ENCODE measurements around the gene PTX4. TPM values are rescaled to one million over a fixed set of nuclear protein-coding genes. Genes with fewer than 3 reads are reported as not detected.

The PTX4 gene
- total and polyA plus RNA-seq, 9 of the 15 experiments (the other 6 are each of a cell fraction or from before 2014, with no cell fraction given), result 0.11 TPM; not detected in 8

DNA sequence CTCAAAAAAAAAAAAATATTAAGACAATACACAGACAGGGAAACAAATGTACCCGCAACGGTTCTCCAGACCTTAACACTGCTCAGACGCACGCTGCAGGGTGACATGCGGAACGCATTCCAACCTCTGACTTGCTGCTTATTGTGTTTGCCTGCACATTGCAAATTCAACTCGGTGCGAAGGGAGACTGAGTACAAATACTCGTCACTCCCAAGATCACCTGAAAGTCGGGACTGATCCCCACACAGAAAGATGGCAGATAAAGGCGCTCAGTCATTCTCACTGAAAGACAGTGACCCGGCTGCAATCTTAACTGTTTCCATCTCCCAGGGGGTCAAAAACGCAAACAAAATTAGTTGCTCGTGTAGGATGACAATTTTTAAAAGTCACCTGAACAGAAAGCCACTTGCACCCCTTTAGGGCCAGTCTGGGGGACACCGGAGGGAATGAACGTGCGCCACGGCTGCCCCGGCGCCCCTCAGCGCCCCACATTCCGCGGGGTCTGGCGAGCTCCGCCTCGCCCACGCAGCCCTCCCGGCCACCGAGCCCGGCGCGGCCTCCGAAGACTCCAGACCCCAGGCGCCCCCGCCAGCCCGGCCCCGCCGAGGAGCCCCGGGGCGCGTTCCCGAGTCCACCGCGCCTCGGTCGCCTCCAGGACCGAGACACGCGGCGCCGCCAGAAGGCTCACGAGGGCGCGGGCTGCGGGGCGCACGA, 14.5 kb downstream of the PTX4 start (continued):
- no peak for TF ChIP-seq ZNF780A (CRISPR knock-in tag; IDR thresholded peaks at IDR 0.05)
- TF ChIP-seq GABPB1 (CRISPR knock-in tag; IDR thresholded peaks at IDR 0.05), result no peak
- TF ChIP-seq, protein P1, sequence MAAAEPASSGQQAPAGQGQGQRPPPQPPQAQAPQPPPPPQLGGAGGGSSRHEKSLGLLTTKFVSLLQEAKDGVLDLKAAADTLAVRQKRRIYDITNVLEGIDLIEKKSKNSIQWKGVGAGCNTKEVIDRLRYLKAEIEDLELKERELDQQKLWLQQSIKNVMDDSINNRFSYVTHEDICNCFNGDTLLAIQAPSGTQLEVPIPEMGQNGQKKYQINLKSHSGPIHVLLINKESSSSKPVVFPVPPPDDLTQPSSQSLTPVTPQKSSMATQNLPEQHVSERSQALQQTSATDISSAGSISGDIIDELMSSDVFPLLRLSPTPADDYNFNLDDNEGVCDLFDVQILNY (CRISPR knock-in tag; IDR thresholded peaks at IDR 0.05), result no peak
- TF ChIP-seq PRMT5 (CRISPR knock-in tag; IDR thresholded peaks at IDR 0.05), result no peak
- no peak for TF ChIP-seq MEF2A (IDR thresholded peaks at IDR 0.05; ENCODE audit: control insufficient read depth, low read depth, low read length)
- TF ChIP-seq, protein P2, sequence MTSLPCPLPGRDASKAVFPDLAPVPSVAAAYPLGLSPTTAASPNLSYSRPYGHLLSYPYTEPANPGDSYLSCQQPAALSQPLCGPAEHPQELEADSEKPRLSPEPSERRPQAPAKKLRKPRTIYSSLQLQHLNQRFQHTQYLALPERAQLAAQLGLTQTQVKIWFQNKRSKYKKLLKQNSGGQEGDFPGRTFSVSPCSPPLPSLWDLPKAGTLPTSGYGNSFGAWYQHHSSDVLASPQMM (CRISPR knock-in tag; IDR thresholded peaks at IDR 0.05), result no peak
- no peak for TF ChIP-seq ZNF561 (CRISPR knock-in tag; conservative IDR thresholded peaks at IDR 0.05)
- TF ChIP-seq ZNF121 (CRISPR knock-in tag; conservative IDR thresholded peaks at IDR 0.05), result no peak
- no peak for TF ChIP-seq KDM4B (IDR thresholded peaks at IDR 0.05; ENCODE audit: borderline replicate concordance in 2 of 2, low read depth in 1 of 2)
- no peak for TF ChIP-seq ZNF282 (CRISPR knock-in tag; IDR thresholded peaks at IDR 0.05)
- TF ChIP-seq, protein P3, sequence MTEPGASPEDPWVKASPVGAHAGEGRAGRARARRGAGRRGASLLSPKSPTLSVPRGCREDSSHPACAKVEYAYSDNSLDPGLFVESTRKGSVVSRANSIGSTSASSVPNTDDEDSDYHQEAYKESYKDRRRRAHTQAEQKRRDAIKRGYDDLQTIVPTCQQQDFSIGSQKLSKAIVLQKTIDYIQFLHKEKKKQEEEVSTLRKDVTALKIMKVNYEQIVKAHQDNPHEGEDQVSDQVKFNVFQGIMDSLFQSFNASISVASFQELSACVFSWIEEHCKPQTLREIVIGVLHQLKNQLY (CRISPR knock-in tag; conservative IDR thresholded peaks at IDR 0.05), result no peak
- TF ChIP-seq HMG20A (CRISPR knock-in tag; conservative IDR thresholded peaks at IDR 0.05), result no peak
- no peak for TF ChIP-seq ZNF584 (CRISPR knock-in tag; IDR thresholded peaks at IDR 0.05; ENCODE audit: low read depth)
- TF ChIP-seq, protein P4, sequence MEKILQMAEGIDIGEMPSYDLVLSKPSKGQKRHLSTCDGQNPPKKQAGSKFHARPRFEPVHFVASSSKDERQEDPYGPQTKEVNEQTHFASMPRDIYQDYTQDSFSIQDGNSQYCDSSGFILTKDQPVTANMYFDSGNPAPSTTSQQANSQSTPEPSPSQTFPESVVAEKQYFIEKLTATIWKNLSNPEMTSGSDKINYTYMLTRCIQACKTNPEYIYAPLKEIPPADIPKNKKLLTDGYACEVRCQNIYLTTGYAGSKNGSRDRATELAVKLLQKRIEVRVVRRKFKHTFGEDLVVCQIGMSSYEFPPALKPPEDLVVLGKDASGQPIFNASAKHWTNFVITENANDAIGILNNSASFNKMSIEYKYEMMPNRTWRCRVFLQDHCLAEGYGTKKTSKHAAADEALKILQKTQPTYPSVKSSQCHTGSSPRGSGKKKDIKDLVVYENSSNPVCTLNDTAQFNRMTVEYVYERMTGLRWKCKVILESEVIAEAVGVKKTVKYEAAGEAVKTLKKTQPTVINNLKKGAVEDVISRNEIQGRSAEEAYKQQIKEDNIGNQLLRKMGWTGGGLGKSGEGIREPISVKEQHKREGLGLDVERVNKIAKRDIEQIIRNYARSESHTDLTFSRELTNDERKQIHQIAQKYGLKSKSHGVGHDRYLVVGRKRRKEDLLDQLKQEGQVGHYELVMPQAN (IDR thresholded peaks at IDR 0.05; ENCODE audit: borderline replicate concordance), result no peak
- TF ChIP-seq, protein P5, sequence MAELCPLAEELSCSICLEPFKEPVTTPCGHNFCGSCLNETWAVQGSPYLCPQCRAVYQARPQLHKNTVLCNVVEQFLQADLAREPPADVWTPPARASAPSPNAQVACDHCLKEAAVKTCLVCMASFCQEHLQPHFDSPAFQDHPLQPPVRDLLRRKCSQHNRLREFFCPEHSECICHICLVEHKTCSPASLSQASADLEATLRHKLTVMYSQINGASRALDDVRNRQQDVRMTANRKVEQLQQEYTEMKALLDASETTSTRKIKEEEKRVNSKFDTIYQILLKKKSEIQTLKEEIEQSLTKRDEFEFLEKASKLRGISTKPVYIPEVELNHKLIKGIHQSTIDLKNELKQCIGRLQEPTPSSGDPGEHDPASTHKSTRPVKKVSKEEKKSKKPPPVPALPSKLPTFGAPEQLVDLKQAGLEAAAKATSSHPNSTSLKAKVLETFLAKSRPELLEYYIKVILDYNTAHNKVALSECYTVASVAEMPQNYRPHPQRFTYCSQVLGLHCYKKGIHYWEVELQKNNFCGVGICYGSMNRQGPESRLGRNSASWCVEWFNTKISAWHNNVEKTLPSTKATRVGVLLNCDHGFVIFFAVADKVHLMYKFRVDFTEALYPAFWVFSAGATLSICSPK (IDR thresholded peaks at IDR 0.05; ENCODE audit: borderline replicate concordance), result no peak
- no peak for TF ChIP-seq ZC3H4 (CRISPR knock-in tag; IDR thresholded peaks at IDR 0.05; ENCODE audit: borderline replicate concordance)
- no peak for TF ChIP-seq ARID2 (IDR thresholded peaks at IDR 0.05)
- TF ChIP-seq, protein P6, sequence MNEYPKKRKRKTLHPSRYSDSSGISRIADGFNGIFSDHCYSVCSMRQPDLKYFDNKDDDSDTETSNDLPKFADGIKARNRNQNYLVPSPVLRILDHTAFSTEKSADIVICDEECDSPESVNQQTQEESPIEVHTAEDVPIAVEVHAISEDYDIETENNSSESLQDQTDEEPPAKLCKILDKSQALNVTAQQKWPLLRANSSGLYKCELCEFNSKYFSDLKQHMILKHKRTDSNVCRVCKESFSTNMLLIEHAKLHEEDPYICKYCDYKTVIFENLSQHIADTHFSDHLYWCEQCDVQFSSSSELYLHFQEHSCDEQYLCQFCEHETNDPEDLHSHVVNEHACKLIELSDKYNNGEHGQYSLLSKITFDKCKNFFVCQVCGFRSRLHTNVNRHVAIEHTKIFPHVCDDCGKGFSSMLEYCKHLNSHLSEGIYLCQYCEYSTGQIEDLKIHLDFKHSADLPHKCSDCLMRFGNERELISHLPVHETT (CRISPR knock-in tag; conservative IDR thresholded peaks at IDR 0.05 in 1 of 2, IDR thresholded peaks at IDR 0.05 in 1 of 2), result no peak
- TF ChIP-seq CXXC5 (CRISPR knock-in tag; IDR thresholded peaks at IDR 0.05), result no peak
- no peak for TF ChIP-seq ZNF57 (CRISPR knock-in tag; IDR thresholded peaks at IDR 0.05)
- TF ChIP-seq CBFA2T3 (IDR thresholded peaks at IDR 0.05), result no peak
